GM18867 (cell line): ENCODE measurements around the gene NDEL1.

Experiments
- ATAC-seq: cut with Tn5 transposase; IDR thresholded peaks from one replicate; pipeline ENCODE4 v1.9.1; 2021; ENCODE audit warnings: mild to moderate bottlenecking, moderate library complexity; ENCODE audit not compliant: unreplicated experiment

NDEL1 gene

GRCh38 chr17:8453326-8453725 lies 17.6 kb downstream of the NDEL1 start:
- no peak for ATAC-seq

GRCh38 chr17:8455665-8456209 lies 20.1 kb downstream of the NDEL1 start:
- no peak for ATAC-seq

GRCh38 chr17:8458128-8458527 lies 22.4 kb downstream of the NDEL1 start:
- no peak for ATAC-seq

- ATAC-seq, result no peak
These were observed 23.4 kb downstream of the NDEL1 start for GRCh38 chr17:8459107-8459506.

GRCh38 chr17:8459831-8460230 lies 24.1 kb downstream of the NDEL1 start:
- no peak for ATAC-seq

- no peak for ATAC-seq
These were observed 26.9 kb downstream of the NDEL1 start for GRCh38 chr17:8462564-8462963.

- no peak for ATAC-seq
These were observed 27.4 kb downstream of the NDEL1 start for GRCh38 chr17:8463099-8463498.

GRCh38 chr17:8464941-8465340 lies 29.3 kb downstream of the NDEL1 start:
- ATAC-seq, result no peak

GRCh38 chr17:8465356-8465755 lies 29.7 kb downstream of the NDEL1 start:
- no peak for ATAC-seq

- ATAC-seq, result no peak
These were observed 30.1 kb downstream of the NDEL1 start for GRCh38 chr17:8465759-8466158.

GRCh38 chr17:8466456-8466855 lies 30.8 kb downstream of the NDEL1 start:
- ATAC-seq, result no peak

- no peak for ATAC-seq
These were observed 31.2 kb downstream of the NDEL1 start for GRCh38 chr17:8466873-8467272.

GRCh38 chr17:8467527-8467926 lies 31.8 kb downstream of the NDEL1 start:
- no peak for ATAC-seq

GRCh38 chr17:8468127-8468526 lies 32.4 kb downstream of the NDEL1 start:
- no peak for ATAC-seq

- ATAC-seq, result no peak
These were observed 33.3 kb downstream of the NDEL1 start for GRCh38 chr17:8468980-8469379.

GRCh38 chr17:8469964-8470363 lies 34.3 kb downstream of the NDEL1 start:
- ATAC-seq, result no peak

GRCh38 chr17:8470447-8471047 lies 34.9 kb downstream of the NDEL1 start:
- no peak for ATAC-seq

- no peak for ATAC-seq
These were observed 37.0 kb downstream of the NDEL1 start for GRCh38 chr17:8472663-8473062.

GRCh38 chr17:8473451-8474192 lies 37.9 kb downstream of the NDEL1 start:
- ATAC-seq, result no peak

GRCh38 chr17:8474826-8475225 lies 39.1 kb downstream of the NDEL1 start:
- ATAC-seq, result no peak

GRCh38 chr17:8475227-8475626 lies 39.5 kb downstream of the NDEL1 start:
- no peak for ATAC-seq

GRCh38 chr17:8475781-8476180 lies 40.1 kb downstream of the NDEL1 start:
- no peak for ATAC-seq
